Effector memory CD8-positive, alpha-beta T cell (primary cell): ENCODE measurements around the gene COL4A1.

Experiments
- ATAC-seq: fragments of 150-1000 bp; cut with Tn5 transposase; replicated peaks from 2 replicates; pipeline ENCODE4 v1.10.0; 2021; ENCODE audit warnings: mild to moderate bottlenecking, moderate library complexity
- DNase-seq, 3 experiments: peaks; one replicate each; pipeline ENCODE4 v3.0.0; 2021
- H3K27ac Mint-ChIP-seq, 2 donors: one replicate each; pipeline ENCODE4 v1.8.0; 2022; ENCODE audit warnings: mild to moderate bottlenecking in 2 of 2, mixed read lengths in 2 of 2, moderate library complexity in 2 of 2
- H3K27me3 Mint-ChIP-seq, 2 donors: one replicate each; pipeline ENCODE4 v1.8.0; 2022; ENCODE audit warnings: mixed read lengths in 2 of 2
- H3K36me3 Mint-ChIP-seq: one replicate; pipeline ENCODE4 v1.8.0; 2022; ENCODE audit warnings: mild to moderate bottlenecking, moderate library complexity, mixed read lengths; ENCODE audit not compliant: insufficient read depth
- H3K4me1 Mint-ChIP-seq, 2 donors: one replicate each; pipeline ENCODE4 v1.8.0; 2022; ENCODE audit warnings: low read depth in 2 of 2, mixed read lengths in 2 of 2
- H3K4me3 Mint-ChIP-seq, 2 donors: one replicate each; pipeline ENCODE4 v1.8.0; 2022; ENCODE audit warnings: mild to moderate bottlenecking in 2 of 2, mixed read lengths in 2 of 2, moderate library complexity in 2 of 2
- H3K9me3 Mint-ChIP-seq, 2 donors: one replicate each; pipeline ENCODE4 v1.8.0; 2022; ENCODE audit warnings: mixed read lengths in 2 of 2

Gene COL4A1

GRCh38 chr13:110197471-110197870, 109.5 kb downstream of the COL4A1 start:
- H3K9me3 Mint-ChIP-seq = no peaks in the 10 kb centered on the region
- peaks cover 2% of the 10 kb centered on the region for H3K36me3 Mint-ChIP-seq
- DNase-seq (no peak), ATAC-seq (no peak)
- H3K4me3 Mint-ChIP-seq = no peak overlapping the region
- no peaks in the 10 kb centered on the region for H3K4me1 Mint-ChIP-seq
- no peak overlapping the region for H3K27ac Mint-ChIP-seq
- H3K27me3 Mint-ChIP-seq = peaks cover 13 to 52% of the 10 kb centered on the region in 2 donors

DNA sequence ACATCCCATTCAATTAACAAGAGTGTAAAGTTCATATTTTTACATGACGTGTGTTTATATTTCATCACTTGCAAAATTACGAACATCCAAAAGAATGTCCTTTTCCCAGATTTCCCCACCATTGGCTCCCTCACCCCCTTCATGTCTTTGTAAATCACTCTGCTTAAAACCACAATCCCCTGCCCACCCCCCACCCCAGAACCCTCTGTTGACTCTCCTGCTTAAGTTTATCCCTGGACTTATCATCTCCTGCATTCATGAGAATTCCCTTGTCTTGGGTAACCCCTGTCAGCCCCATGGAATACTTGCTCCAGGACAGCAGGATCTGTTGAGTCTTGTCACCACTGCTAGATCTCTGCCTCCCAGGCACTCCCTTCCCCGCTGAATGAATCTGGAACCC, 109.9 kb downstream of the COL4A1 start:
- H3K36me3 Mint-ChIP-seq = peaks cover 2% of the 10 kb centered on the region
- H3K4me3 Mint-ChIP-seq = no peak overlapping the region
- H3K9me3 Mint-ChIP-seq = no peaks in the 10 kb centered on the region
- H3K4me1 Mint-ChIP-seq = no peaks in the 10 kb centered on the region
- DNase-seq (no peak), ATAC-seq (no peak)
- peaks cover 13 to 56% of the 10 kb centered on the region in 2 donors for H3K27me3 Mint-ChIP-seq
- no peak overlapping the region for H3K27ac Mint-ChIP-seq

- DNase-seq (no peak), ATAC-seq (no peak)
- Mint-ChIP-seq H3K27me3 (peaks cover 13 to 61% of the 10 kb centered on the region in 2 donors), H3K4me3 (no peak overlapping the region), H3K36me3 (peaks cover 2% of the 10 kb centered on the region), H3K27ac (no peak overlapping the region), H3K4me1 (no peaks in the 10 kb centered on the region), H3K9me3 (no peaks in the 10 kb centered on the region)
Observed at GRCh38 chr13:110195547-110196485, 111.1 kb downstream of the COL4A1 start.

DNA sequence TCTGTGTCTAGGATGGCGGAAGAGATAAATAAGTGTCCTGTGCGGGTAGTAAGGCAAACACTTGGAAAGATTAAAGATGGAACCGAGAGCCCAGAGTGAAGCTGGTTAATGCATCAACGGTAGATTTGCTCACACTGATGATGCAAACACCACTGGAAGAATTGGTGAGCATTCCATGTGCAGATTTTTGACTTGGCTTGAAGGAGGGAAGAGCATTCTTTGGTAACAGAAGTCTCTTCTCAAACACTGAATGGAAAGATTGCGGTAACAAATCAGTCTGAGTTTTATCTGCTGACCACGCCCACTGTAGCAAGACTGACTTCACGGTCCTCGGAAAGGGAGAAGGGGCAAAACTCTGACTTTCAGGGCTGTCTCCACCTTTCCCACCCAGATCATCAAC, 112.5 kb downstream of the COL4A1 start:
- ATAC-seq (no peak), DNase-seq (no peak)
- Mint-ChIP-seq H3K4me1 (no peaks in the 10 kb centered on the region), H3K9me3 (no peaks in the 10 kb centered on the region), H3K36me3 (peaks cover 2% of the 10 kb centered on the region), H3K4me3 (no peak overlapping the region), H3K27ac (no peak overlapping the region), H3K27me3 (peaks cover 13 to 68% of the 10 kb centered on the region in 2 donors)

DNA sequence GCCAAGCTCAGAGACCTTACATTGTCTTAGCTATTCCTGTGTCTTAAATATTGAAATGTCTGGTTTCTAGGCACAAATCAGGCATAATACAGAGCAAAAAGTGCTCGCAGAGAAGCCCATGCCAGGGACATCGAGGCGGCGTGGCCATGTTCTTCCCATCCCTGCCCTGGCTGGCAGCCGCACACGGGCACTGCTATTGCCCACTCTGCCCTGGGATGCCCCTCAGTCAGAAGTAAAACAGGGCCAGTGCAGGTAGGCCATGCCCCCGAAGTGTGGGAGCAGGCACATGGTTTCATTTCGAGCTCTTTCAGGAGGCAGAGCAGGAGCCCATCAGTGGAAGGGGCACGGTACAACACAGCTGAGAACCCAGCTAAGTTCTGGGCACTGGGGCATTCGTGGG, 113.5 kb downstream of the COL4A1 start:
- Mint-ChIP-seq H3K27me3 (peaks cover 7 to 60% of the 10 kb centered on the region in 2 donors), H3K4me1 (no peaks in the 10 kb centered on the region), H3K4me3 (no peak overlapping the region), H3K9me3 (no peaks in the 10 kb centered on the region), H3K36me3 (peaks cover 2% of the 10 kb centered on the region), H3K27ac (no peak overlapping the region)
- DNase-seq = no peak
- no peak for ATAC-seq

DNA sequence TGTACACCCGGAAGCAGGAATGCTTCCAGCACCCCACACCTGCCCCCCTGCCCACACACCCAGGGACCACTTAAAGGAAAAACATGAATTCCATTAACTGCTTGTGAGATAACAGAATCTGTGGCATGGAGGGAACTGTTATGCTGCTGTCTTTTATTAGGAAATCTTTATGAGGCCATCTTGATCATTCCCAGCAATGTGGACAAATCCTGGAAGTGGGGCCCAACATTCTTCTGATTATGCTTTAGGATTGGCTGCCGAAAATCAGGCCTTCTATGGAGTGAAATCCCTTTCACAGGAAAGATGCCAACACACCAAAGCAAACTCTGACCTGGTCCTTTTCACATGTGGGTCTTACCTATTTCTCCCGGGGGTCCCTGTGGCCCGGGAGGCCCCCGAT, 114.5 kb downstream of the COL4A1 start:
- Mint-ChIP-seq H3K9me3 (no peaks in the 10 kb centered on the region), H3K27me3 (peaks cover 5 to 62% of the 10 kb centered on the region in 2 donors), H3K4me1 (no peaks in the 10 kb centered on the region), H3K36me3 (peaks cover 2% of the 10 kb centered on the region), H3K4me3 (no peak overlapping the region), H3K27ac (no peak overlapping the region)
- DNase-seq = no peak
- ATAC-seq = no peak

DNA sequence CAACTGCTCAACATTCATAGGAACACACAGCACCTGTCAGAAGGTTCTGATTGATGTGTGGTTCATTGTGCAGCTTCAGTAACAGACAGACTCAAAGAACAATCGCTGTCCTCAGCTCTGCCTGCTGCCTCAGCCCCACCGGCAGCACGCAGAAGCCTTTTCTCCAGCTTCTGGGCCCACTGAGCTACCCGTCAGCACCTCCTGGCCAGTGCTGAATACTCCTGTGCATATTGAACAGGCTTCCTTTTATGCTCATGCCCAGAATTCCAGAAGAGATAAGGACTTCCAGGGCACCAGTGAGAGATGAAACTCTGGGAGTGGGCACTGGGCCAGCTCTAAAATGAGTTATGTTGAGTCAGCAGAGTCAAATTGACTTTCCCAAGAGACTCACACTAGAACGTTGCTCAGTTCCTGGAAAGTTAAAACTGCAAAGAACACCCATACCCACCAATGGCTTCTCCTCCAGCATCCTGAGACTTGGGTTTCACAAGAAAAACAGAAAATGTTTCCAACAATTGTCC, 119.3 kb downstream of the COL4A1 start:
- Mint-ChIP-seq H3K27ac (no peak overlapping the region), H3K9me3 (peaks cover 0 to 1% of the 10 kb centered on the region in 2 donors), H3K27me3 (peaks cover 9 to 40% of the 10 kb centered on the region in 2 donors), H3K36me3 (no peaks in the 10 kb centered on the region), H3K4me1 (no peaks in the 10 kb centered on the region), H3K4me3 (no peak overlapping the region)
- DNase-seq = no peak
- no peak for ATAC-seq

DNA sequence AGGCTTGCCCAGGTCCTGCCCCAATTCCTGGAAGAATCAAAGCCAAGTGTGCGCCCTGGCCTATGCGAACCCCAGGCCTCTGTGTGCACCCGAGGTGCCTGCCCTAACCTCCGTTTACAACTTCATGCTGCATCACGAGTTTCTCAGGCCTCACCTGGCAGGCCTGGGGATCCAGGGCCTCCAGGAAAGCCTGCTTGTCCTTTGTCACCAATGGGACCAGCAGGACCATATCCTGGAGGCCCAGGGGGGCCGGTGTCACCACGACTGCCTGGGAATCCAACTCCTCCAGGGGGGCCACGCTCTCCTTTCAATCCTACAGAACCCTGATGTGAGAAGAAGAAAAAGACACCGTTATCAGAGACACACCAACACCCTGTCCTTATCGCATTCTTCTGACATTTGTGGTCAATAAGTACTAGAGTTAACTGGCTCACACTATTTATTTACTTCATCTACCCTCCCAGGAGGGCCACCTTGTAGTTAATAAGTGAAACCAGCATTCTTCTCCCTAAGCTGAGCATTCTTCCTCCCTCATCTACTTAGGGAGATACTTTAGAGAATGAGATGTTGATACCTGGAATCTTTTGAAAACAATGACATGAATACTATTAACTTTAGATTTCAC, 120.6 kb downstream of the COL4A1 start:
- Mint-ChIP-seq H3K27me3 (peaks cover 9 to 29% of the 10 kb centered on the region in 2 donors), H3K9me3 (peaks cover 0 to 1% of the 10 kb centered on the region in 2 donors), H3K36me3 (no peaks in the 10 kb centered on the region), H3K4me3 (no peak overlapping the region), H3K27ac (no peak overlapping the region), H3K4me1 (no peaks in the 10 kb centered on the region)
- ATAC-seq = no peak
- DNase-seq = no peak

DNA sequence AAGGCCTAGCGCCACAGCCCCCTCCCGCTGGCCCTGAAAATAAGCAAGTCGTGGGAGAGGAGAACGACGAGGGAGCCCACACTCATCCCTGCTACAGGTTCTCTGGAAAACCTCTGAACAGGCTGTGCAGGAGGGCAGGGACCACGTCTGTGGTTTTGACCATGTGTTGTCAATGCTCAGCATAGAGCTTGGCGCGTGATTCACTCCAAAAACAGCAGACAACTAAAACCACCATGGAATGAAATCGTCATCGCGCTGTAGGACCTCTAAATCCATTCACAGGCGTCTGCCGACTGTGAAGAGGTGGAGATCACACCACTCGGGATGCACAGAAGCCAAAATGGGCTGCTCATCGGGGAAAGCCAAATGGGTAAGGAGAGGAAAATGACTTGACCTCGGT, 121.3 kb downstream of the COL4A1 start:
- Mint-ChIP-seq H3K4me3 (no peak overlapping the region), H3K4me1 (no peaks in the 10 kb centered on the region), H3K27ac (no peak overlapping the region), H3K36me3 (no peaks in the 10 kb centered on the region), H3K9me3 (peaks cover 0 to 1% of the 10 kb centered on the region in 2 donors), H3K27me3 (peaks cover 9 to 29% of the 10 kb centered on the region in 2 donors)
- ATAC-seq (no peak), DNase-seq (no peak)

DNA sequence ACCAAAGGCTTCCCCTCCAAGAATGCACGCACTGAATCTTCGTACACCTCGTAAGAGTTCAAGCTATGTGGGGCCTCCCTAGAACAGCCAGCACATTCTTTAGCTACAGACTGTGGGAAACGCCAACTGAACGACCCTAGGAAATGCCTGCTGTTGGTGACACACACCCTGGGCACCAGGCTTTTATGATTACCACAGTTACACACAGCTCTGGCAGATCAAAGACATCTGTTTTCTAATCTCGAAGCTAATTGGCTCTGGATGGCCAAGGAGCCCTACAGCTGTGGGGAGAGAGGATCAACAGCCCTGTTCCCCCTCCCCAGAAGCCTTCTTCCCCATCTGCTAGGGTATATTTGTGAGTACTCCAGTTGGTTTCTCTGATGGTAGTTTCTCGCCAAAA, 123.0 kb downstream of the COL4A1 start:
- no peak overlapping the region for H3K4me3 Mint-ChIP-seq
- no peak overlapping the region for H3K27ac Mint-ChIP-seq
- H3K27me3 Mint-ChIP-seq = peaks cover 9 to 21% of the 10 kb centered on the region in 2 donors
- H3K9me3 Mint-ChIP-seq = peaks cover 0 to 1% of the 10 kb centered on the region in 2 donors
- DNase-seq (no peak), ATAC-seq (no peak)
- H3K36me3 Mint-ChIP-seq = no peaks in the 10 kb centered on the region
- no peaks in the 10 kb centered on the region for H3K4me1 Mint-ChIP-seq

- no peaks in the 10 kb centered on the region for H3K4me1 Mint-ChIP-seq
- H3K4me3 Mint-ChIP-seq = no peak overlapping the region
- H3K9me3 Mint-ChIP-seq = peaks cover 0 to 1% of the 10 kb centered on the region in 2 donors
- H3K27me3 Mint-ChIP-seq = peaks cover 9 to 13% of the 10 kb centered on the region in 2 donors
- no peaks in the 10 kb centered on the region for H3K36me3 Mint-ChIP-seq
- no peak for ATAC-seq
- DNase-seq = no peak
- no peak overlapping the region for H3K27ac Mint-ChIP-seq
Observed at GRCh38 chr13:110182461-110182860, 124.5 kb downstream of the COL4A1 start.

GRCh38 chr13:110182003-110182402, 125.0 kb downstream of the COL4A1 start:
- no peaks in the 10 kb centered on the region for H3K36me3 Mint-ChIP-seq
- peaks cover 0 to under 1% of the 10 kb centered on the region in 2 donors for H3K9me3 Mint-ChIP-seq
- no peaks in the 10 kb centered on the region for H3K4me1 Mint-ChIP-seq
- H3K4me3 Mint-ChIP-seq = no peak overlapping the region
- ATAC-seq = no peak
- peaks cover 6 to 10% of the 10 kb centered on the region in 2 donors for H3K27me3 Mint-ChIP-seq
- no peak overlapping the region for H3K27ac Mint-ChIP-seq
- DNase-seq = no peak

- Mint-ChIP-seq H3K9me3 (no peaks in the 10 kb centered on the region), H3K27ac (no peak overlapping the region), H3K36me3 (no peaks in the 10 kb centered on the region)
Observed at GRCh38 chr13:110179857-110180147, 127.2 kb downstream of the COL4A1 start.

More at GRCh38 chr13:110179857-110180147, 127.2 kb downstream of the COL4A1 start:
- H3K27me3 Mint-ChIP-seq = no peaks in the 10 kb centered on the region
- H3K4me1 Mint-ChIP-seq = no peaks in the 10 kb centered on the region
- ATAC-seq = no peak
- DNase-seq = no peak
- H3K4me3 Mint-ChIP-seq = no peak overlapping the region
